Measurements from ENCODE around the gene KDM1A. TPM values are rescaled to one million over a fixed set of nuclear protein-coding genes. Genes with fewer than 3 reads are reported as not detected.

Gene KDM1A
- total and polyA plus RNA-seq, 2 of the 13 experiments (the other 11 are each of a cell fraction or from before 2014, with no cell fraction given), result 81.3 to 173 TPM

- TF ChIP-seq ZBTB40 (IDR thresholded peaks at IDR 0.05) (no peak), ZBTB40 (CRISPR knock-in tag; IDR thresholded peaks at IDR 0.05) (peak; percentile 68; the same call in 1 of the 2 replicates), NCOR1 (IDR thresholded peaks at IDR 0.05; ENCODE audit: borderline replicate concordance, low read length) (no peak), ZNF616 (CRISPR knock-in tag; IDR thresholded peaks at IDR 0.05; ENCODE audit: low read depth) (0 out of 2 replicates have a peak, but pooled peaks have one; percentile 64), ZNF17 (CRISPR knock-in tag; IDR thresholded peaks at IDR 0.05) (no peak), STAG1 (CRISPR knock-in tag; IDR thresholded peaks at IDR 0.05) (peak; percentile 7; the same call in 1 of the 2 replicates), ZNF660 (CRISPR knock-in tag; IDR thresholded peaks at IDR 0.05; ENCODE audit: borderline replicate concordance, low read depth) (no peak), ZHX1 (CRISPR knock-in tag; IDR thresholded peaks at IDR 0.05; ENCODE audit: low read depth) (peak; percentile 95), GABPB1 (CRISPR knock-in tag; IDR thresholded peaks at IDR 0.05) (peak; percentile 91), ZNF766 (CRISPR knock-in tag; IDR thresholded peaks at IDR 0.05; ENCODE audit: borderline replicate concordance) (peak; percentile 54; the same call in 1 of the 2 replicates), ZNF629 (CRISPR knock-in tag; conservative IDR thresholded peaks at IDR 0.05) (peak; percentile 60), ZNF703 (CRISPR knock-in tag; IDR thresholded peaks at IDR 0.05; ENCODE audit: borderline replicate concordance) (no peak; the same call in 1 of the 2 replicates)
These were observed at the start of gene KDM1A (continued) for GRCh38 chr1:23019094-23019862.

Data from HepG2 (cell line).